OCI-LY3 (cell line): Measurements from ENCODE around the gene SLC16A4.

Experiments
- CTCF ChIP-seq: fragments of 200-600, 300-600 bp; sonication (generic); IDR thresholded peaks from 2 replicates; pipeline ENCODE4 v1.5.1; 2014; ENCODE audit warnings: antibody characterized with exemption, low read length, low read depth
- EZH2phosphoT487 ChIP-seq: fragments of 200-600 bp; shearing (Covaris generic); IDR thresholded peaks from 2 replicates; pipeline ENCODE4 v1.6.1; 2018; ENCODE audit warnings: antibody characterized with exemption, mixed run types, low read depth

- TF ChIP-seq CTCF, result no peak
- no peak for TF ChIP-seq EZH2phosphoT487
Measured at GRCh38 chr1:110328274-110328673, 62.6 kb downstream of the SLC16A4 start.
